T-helper 1 cell treated with Interleukin-12 subunit alpha and Interleukin-12 subunit beta and Interleukin-4 antibody, amounts not matched to agents 30 μg/mL and 1 μg/mL, for 36 hours (primary cell): ENCODE data around the gene C1orf122.

Experiments used
- H3K27ac Mint-ChIP-seq: one replicate; pipeline ENCODE4 v1.8.0; 2021; ENCODE audit warnings: mild to moderate bottlenecking, mixed read lengths
- H3K27me3 Mint-ChIP-seq: one replicate; pipeline ENCODE4 v1.8.0; 2021; ENCODE audit warnings: low read depth, mixed read lengths
- H3K36me3 Mint-ChIP-seq: one replicate; pipeline ENCODE4 v1.8.0; 2021; ENCODE audit warnings: low read depth, mixed read lengths
- H3K4me1 Mint-ChIP-seq: one replicate; pipeline ENCODE4 v1.8.0; 2021; ENCODE audit warnings: low read depth, mixed read lengths
- H3K4me3 Mint-ChIP-seq: one replicate; pipeline ENCODE4 v1.8.0; 2021; ENCODE audit warnings: mild to moderate bottlenecking, moderate library complexity, mixed read lengths
- H3K9me3 Mint-ChIP-seq: one replicate; pipeline ENCODE4 v1.8.0; 2021; ENCODE audit warnings: mixed read lengths

C1orf122 gene

DNA sequence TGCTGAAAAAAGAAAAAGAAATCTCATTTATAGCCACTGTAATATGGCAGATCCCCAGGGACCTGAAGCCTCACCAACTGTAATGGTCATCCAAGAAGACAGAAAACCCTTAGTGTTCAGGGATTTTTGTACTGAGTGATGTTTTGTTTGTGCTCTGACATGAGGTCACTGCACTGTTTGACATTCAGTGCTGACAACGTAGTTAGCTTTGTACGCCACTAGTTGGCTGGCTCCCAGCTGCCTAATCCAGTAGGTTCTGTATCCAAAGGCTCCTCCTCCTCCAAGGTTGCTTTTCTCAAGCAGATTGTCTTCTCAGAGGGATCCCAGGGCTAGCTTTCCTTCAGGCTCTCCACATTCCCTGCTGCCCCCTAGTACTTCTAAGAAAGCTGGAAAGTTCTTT is 9.9 kb downstream of the C1orf122 start:
- Mint-ChIP-seq H3K36me3 (peaks cover 21% of the 10 kb centered on the region), H3K4me3 (no peak overlapping the region), H3K27ac (no peak overlapping the region)

DNA sequence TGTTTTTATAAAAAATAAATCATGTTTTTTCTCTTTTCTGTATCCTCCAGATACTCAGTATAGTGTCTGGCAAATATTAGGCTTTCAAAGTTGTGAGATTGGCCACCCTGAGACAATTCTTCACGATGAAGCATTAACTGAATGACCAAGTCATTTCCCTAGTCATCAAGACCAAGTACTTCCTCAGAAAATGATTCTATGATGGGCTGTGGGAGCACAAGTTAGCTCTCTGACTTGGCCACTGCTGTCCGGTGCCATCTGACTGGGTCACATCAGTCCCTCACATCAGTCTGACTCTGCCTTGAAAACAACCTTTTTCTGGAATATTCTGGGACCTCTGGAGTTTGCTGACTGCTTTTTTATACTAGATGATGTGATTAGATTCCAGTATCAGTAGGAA is 13.9 kb downstream of the C1orf122 start:
- H3K4me3 Mint-ChIP-seq = no peak overlapping the region
- no peaks in the 10 kb centered on the region for H3K27me3 Mint-ChIP-seq
- peaks cover 4% of the 10 kb centered on the region for H3K4me1 Mint-ChIP-seq
- H3K9me3 Mint-ChIP-seq = no peaks in the 10 kb centered on the region
- H3K27ac Mint-ChIP-seq = no peak overlapping the region
- H3K36me3 Mint-ChIP-seq = peaks cover 27% of the 10 kb centered on the region

More for the DNA sequence above, 9.9 kb downstream of the C1orf122 start:
- H3K4me1 Mint-ChIP-seq = no peaks in the 10 kb centered on the region
- H3K9me3 Mint-ChIP-seq = no peaks in the 10 kb centered on the region
- no peaks in the 10 kb centered on the region for H3K27me3 Mint-ChIP-seq

DNA sequence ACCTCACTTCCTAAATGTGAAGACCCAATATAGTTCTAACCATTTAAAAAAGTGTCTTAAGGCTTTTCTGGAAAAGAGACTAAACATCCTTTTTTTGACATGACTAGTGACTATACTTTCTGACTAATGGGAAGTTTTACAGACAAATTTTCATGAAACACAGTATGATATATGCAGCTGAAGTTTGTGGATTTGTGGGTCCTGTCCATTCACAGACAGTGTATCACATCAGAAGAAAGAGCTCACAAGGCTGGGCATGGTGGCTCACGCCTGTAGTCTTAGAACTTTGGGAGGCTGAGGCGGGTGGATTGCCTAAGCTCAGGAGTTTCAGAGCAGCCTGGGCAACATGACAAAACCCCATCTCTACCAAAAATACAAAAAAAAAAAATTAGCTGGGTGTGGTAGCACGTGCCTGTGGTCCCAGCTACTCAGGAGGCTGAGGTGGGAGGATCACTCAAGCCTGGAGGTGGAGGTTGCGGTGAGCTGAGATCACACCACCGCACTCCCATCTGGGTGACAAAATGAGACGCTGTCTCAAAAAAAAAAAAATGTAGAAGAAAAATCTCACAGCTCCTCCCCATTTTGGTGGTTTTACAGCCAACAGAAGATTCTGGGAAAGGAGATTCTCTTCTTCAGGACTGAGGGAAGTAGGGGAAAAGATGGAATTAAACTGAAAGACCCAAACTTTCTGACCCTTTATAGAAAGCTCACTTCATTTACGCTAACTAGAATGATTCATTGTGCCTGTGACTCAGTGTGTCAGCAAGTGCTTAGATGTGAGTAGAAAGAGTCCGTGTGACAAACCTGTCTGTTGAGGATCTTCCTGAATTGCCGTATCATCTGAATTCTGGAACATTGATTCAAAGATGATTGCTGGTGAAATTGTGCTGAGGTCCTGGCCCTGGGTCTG is 15.6 kb downstream of the C1orf122 start:
- H3K9me3 Mint-ChIP-seq = no peaks in the 10 kb centered on the region
- peaks cover 4% of the 10 kb centered on the region for H3K4me1 Mint-ChIP-seq
- H3K27ac Mint-ChIP-seq = peak overlapping the region; percentile 60
- H3K36me3 Mint-ChIP-seq = peaks cover 30% of the 10 kb centered on the region
- H3K4me3 Mint-ChIP-seq = no peak overlapping the region
- H3K27me3 Mint-ChIP-seq = no peaks in the 10 kb centered on the region

DNA sequence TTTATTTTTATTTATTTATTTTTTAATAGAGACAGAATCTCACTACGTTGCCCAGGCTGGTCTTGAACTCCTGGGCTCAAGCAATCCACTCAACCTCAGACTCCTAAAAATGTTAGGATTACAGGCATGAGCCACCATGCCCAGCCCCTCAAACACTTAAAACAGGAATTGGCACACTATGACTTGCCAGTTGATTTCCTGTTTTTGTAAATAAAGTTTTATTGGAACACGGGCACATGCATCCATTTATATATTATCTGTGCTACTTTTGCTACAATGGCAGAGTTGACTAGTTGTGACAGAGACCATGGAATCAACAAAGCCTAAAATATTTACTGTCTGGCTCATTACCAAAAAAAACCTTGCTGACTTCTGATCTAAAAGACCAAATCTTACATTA is 16.4 kb downstream of the C1orf122 start:
- Mint-ChIP-seq H3K27me3 (no peaks in the 10 kb centered on the region), H3K4me3 (no peak overlapping the region), H3K9me3 (no peaks in the 10 kb centered on the region), H3K27ac (no peak overlapping the region), H3K4me1 (peaks cover 4% of the 10 kb centered on the region), H3K36me3 (peaks cover 32% of the 10 kb centered on the region)

DNA sequence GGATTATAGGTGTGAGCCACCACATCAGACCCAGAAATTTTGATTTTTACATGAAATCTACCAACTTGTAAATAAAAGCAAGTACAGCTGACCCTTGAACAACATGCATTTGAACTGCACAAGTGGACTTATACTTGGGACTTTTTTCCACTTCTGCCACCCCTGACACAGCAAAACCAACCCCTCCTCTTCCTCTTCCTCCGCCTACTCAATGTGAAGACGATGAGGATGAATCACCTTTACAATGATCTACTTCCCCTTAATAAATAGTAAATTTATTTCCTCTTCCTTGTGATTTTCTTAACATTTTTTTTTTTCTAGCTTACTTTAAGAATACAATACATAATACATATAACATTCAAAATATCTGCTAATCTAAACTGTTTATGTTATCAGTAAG is 17.9 kb downstream of the C1orf122 start:
- H3K9me3 Mint-ChIP-seq = no peaks in the 10 kb centered on the region
- H3K27ac Mint-ChIP-seq = no peak overlapping the region
- no peaks in the 10 kb centered on the region for H3K27me3 Mint-ChIP-seq
- H3K36me3 Mint-ChIP-seq = peaks cover 28% of the 10 kb centered on the region
- H3K4me1 Mint-ChIP-seq = peaks cover 4% of the 10 kb centered on the region
- no peak overlapping the region for H3K4me3 Mint-ChIP-seq

DNA sequence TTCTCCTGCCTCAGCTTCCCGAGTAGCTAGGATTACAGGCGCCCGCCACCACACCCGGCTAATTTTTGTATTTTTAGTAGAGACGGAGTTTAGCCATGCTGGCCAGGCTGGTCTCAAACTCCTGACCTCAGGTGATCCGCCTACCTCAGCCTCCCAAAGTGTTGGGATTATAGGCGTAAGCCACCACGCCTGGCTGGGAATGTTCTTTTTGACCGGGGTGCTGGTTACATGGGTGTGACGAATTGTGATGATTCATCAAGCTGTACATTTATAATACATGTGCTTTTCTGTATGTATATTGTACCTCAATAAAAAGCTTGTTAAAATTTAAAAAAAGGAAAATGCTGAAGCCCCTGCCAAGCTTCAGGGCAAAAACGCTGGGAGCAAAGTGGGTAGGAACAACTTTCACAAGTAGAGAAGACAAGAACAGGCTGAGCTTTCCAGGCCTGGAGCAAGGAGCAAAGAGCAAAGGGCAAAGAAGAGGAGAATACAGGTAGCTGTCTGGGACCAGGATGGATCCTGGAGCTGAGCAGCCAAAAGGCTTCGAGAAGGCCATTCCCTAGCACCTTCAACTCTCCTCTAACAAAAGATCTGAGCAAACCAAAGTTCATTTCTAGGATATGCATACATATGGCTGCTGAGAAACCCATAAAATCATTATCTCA is 21.0 kb downstream of the C1orf122 start:
- Mint-ChIP-seq H3K4me3 (no peak overlapping the region), H3K9me3 (no peaks in the 10 kb centered on the region), H3K4me1 (peaks cover 6% of the 10 kb centered on the region), H3K27me3 (no peaks in the 10 kb centered on the region), H3K27ac (no peak overlapping the region), H3K36me3 (peaks cover 18% of the 10 kb centered on the region)

DNA sequence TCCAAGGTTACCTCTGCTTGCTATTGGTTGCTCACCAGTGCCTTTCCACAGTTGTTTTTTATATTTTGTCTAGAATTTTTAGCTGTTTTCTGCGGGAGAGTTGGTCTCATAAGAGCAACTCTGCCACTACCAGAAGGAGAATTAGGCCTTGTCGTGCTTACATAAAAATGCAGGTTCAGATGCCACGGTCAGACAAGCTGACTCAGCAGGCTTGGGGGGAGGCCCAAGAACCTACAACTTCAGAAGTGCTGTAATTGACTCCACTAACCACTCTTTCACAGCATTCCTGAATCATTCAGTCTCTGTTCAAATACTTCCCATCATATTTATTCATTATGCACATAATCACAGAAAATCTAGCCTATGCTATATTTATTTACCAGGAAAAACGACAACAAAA is 23.5 kb downstream of the C1orf122 start:
- peaks cover 4% of the 10 kb centered on the region for H3K4me1 Mint-ChIP-seq
- H3K9me3 Mint-ChIP-seq = no peaks in the 10 kb centered on the region
- H3K27me3 Mint-ChIP-seq = no peaks in the 10 kb centered on the region
- peaks cover 30% of the 10 kb centered on the region for H3K36me3 Mint-ChIP-seq
- H3K4me3 Mint-ChIP-seq = no peak overlapping the region
- H3K27ac Mint-ChIP-seq = no peak overlapping the region

DNA sequence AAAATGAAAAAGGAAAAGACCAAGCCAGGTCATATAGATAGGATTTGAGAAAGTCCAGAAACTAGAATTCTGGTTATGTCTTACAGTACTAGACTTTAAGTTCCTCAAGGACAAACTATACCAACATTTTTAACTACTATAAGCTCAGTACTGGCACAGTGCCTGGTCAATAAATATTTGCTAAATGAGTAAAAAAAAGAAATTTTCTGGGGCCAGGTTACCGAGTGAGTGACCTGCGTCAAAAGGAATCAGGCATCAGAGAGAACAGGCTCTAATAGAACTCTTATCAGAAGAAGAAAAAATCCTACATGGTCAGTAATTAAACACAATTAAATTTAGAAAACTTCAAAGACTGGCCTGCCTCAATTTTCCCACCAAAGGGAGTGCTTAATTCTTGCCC is 24.2 kb downstream of the C1orf122 start:
- Mint-ChIP-seq H3K9me3 (no peaks in the 10 kb centered on the region), H3K4me3 (no peak overlapping the region), H3K27ac (no peak overlapping the region), H3K4me1 (peaks cover 4% of the 10 kb centered on the region), H3K27me3 (no peaks in the 10 kb centered on the region), H3K36me3 (peaks cover 30% of the 10 kb centered on the region)

DNA sequence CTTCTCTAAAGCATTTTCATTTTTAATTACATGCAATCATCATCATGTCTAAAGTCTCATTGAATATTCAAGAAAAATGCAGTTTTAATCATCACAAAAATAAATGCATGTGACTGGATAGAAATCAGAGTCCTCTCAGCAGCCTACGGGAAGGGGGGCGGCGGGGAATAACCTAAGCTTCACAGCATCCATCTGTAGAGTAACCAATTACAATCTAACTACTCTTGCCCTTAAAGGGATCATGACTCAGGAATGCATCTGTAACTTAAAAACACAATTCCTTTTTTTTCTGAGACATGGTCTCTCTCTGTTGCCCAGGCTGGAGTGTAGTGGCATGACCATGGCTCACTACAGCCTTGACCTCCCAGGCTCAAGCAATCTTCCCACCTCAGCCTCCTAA is 29.2 kb downstream of the C1orf122 start:
- Mint-ChIP-seq H3K27ac (no peak overlapping the region), H3K36me3 (peaks cover 24% of the 10 kb centered on the region), H3K4me1 (peaks cover 4% of the 10 kb centered on the region), H3K4me3 (no peak overlapping the region), H3K9me3 (no peaks in the 10 kb centered on the region), H3K27me3 (no peaks in the 10 kb centered on the region)

DNA sequence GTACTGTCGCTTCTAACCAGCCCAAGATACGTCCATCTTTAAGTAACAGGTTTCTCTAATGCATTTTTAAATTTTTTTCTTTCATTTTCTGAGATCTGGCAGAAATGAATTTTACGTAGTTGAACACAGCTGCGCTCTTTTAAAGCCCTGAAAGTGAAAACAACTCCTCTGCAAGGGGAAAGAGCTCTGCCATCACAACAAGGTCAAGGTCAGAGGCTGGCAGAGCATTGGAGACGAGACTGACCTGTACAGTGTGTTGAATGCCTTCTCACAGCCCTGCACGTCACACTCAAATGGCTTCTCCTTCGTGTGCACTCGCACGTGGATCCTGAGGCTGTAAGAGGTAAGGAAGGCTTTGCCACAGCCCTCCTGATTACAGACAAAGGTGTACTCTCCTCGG is 32.1 kb downstream of the C1orf122 start:
- no peaks in the 10 kb centered on the region for H3K9me3 Mint-ChIP-seq
- H3K36me3 Mint-ChIP-seq = peaks cover 13% of the 10 kb centered on the region
- no peaks in the 10 kb centered on the region for H3K27me3 Mint-ChIP-seq
- no peak overlapping the region for H3K27ac Mint-ChIP-seq
- peaks cover 2% of the 10 kb centered on the region for H3K4me1 Mint-ChIP-seq
- H3K4me3 Mint-ChIP-seq = no peak overlapping the region

DNA sequence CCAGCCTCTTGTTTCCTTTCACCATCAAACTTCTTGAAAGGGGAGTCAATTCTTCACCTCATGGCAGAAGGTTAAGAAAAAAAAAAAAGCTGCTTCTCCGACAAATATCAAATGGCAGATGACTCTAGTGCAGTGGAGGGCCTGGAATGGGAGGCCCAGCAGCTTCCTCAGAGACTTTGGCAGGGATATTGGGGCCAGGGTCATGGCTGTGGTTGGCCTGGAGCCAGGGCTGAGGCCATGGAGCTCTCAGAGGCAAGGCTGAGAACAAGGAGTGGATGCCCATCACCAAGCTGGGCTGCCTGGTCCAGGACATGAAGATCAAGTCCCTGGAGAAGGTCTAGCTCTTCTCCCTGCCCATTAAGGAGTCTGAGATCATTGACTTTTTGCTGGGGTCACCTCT is 33.1 kb downstream of the C1orf122 start:
- Mint-ChIP-seq H3K36me3 (peaks cover 11% of the 10 kb centered on the region), H3K4me3 (no peak overlapping the region), H3K27me3 (no peaks in the 10 kb centered on the region)

DNA sequence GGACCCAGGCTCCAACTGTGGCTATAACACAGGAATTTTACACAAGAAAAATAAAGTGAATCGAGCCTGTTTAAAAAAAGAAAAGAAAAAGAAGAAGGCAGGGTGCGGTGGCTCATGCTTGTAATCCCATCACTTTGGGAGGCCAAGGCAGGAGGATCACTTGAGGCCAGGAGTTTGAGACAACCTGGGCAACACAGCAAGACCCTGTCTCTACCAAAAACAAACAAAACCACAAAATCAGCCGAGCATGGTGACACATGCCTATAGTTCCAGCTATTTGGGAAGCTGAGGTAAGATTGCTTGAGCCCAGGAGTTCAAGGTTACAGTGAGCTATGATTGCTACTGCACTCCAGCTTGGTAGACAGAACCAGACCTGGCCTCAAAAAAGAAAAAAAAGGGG is 34.1 kb downstream of the C1orf122 start:
- H3K4me3 Mint-ChIP-seq = no peak overlapping the region
- H3K27me3 Mint-ChIP-seq = no peaks in the 10 kb centered on the region
- peaks cover 11% of the 10 kb centered on the region for H3K36me3 Mint-ChIP-seq
- H3K4me1 Mint-ChIP-seq = peaks cover 14% of the 10 kb centered on the region
- no peaks in the 10 kb centered on the region for H3K9me3 Mint-ChIP-seq
- H3K27ac Mint-ChIP-seq = no peak overlapping the region

More for the DNA sequence above, 33.1 kb downstream of the C1orf122 start:
- peaks cover 5% of the 10 kb centered on the region for H3K4me1 Mint-ChIP-seq
- H3K27ac Mint-ChIP-seq = no peak overlapping the region
- H3K9me3 Mint-ChIP-seq = no peaks in the 10 kb centered on the region

DNA sequence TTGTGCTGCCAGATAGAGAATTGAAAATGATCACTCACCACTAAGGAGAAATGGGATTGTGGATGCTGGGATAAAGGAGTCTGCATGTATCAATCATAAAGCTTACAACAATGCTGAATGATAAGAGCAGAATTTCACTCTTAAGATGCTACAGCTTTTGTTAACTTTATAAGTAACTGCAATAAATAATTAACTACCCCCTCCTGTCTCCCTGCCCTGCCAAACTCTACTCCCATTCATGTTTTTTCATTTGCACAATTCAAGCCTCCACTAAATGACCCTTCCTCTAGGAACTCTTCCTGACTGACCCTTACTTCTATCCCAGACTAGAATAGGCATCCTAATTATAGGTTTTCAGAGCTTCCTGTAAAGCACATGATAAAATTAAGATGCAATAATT is 36.9 kb downstream of the C1orf122 start:
- Mint-ChIP-seq H3K9me3 (no peaks in the 10 kb centered on the region), H3K4me3 (no peak overlapping the region), H3K4me1 (peaks cover 23% of the 10 kb centered on the region), H3K36me3 (peaks cover 11% of the 10 kb centered on the region), H3K27me3 (no peaks in the 10 kb centered on the region), H3K27ac (no peak overlapping the region)

DNA sequence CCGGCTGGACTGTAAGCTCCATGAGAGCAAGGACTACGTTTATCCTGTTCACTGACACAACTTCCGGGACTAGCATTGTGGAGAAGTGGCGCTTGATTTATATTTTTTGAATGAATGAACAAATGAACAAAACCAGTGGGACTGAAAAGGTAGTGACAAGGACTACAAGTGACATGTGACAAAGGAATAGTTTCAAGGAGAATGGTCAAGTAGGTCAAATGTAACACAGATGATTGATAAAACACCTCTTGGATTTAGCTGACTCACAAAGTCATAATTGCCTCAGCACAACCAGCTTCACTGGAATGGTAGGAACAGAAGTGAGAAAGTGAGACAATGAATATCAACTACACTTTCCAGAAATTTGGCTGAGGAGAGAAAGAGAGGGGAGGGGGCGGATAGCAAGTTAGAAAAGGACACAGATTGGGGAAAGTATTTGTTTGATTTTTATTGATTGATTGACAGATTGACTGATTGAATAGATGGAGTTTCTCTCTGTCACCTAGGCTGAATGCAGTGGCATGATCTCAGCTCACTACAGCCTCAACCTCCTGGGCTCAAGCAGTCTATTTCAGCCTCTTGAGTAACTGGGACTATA is 37.6 kb downstream of the C1orf122 start:
- Mint-ChIP-seq H3K27me3 (no peaks in the 10 kb centered on the region), H3K9me3 (no peaks in the 10 kb centered on the region), H3K4me3 (no peak overlapping the region), H3K27ac (no peak overlapping the region), H3K4me1 (peaks cover 23% of the 10 kb centered on the region), H3K36me3 (peaks cover 11% of the 10 kb centered on the region)

DNA sequence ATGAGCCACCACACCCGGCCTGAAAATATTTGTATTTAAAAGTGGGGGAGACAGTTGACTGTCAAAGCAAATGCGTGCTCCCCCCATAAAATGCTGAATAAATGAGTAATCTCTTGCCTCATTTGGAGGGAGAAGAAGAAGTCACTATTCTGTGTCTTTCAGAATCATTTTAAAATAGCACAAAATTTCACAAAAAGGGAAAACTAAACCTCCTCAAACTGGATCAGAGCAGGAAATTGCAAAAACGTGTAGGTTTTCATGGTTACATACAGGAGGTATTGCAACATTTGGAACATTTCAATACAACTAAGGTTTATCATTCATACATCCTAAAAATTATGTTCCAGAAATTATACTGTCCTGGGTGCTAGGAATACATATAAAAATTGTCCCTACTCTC is 38.2 kb downstream of the C1orf122 start:
- Mint-ChIP-seq H3K4me1 (peaks cover 23% of the 10 kb centered on the region), H3K27me3 (no peaks in the 10 kb centered on the region), H3K27ac (no peak overlapping the region), H3K4me3 (no peak overlapping the region), H3K36me3 (peaks cover 11% of the 10 kb centered on the region), H3K9me3 (no peaks in the 10 kb centered on the region)
